ENCODE data around the gene LRRFIP1. TPM values are rescaled to one million over a fixed set of nuclear protein-coding genes. Genes with fewer than 3 reads are reported as not detected.

The LRRFIP1 gene
- total and polyA plus RNA-seq, 8 donors = 18.4 to 55.0 (median 31.7) TPM

GRCh38 chr2:237697586-237698357 is 70.4 kb downstream of the LRRFIP1 start:
- peaks cover 18 to 75% (median 35%) of the 10 kb centered on the region in 3 donors for H3K4me1 ChIP-seq
- no peaks in the 10 kb centered on the region for H3K9me3 ChIP-seq
- ATAC-seq (no peak), DNase-seq (no peak), FAIRE-seq (no peak)
- TF ChIP-seq CTCF (IDR thresholded peaks at IDR 0.05) = no peak
- H3K27ac ChIP-seq = peak overlapping the region in 2 of 4 donors; percentile 0 to 18
- intact Hi-C loops (cut with DNase I) = no loop called here
- H3K36me3 ChIP-seq = no peaks in the 10 kb centered on the region
- 58 to 59% methylated on average over 13 of the region's 13 CpGs for WGBS, 2 donors
- no peak overlapping the region for H3K4me3 ChIP-seq
- no peaks in the 10 kb centered on the region for H3K27me3 ChIP-seq

DNA sequence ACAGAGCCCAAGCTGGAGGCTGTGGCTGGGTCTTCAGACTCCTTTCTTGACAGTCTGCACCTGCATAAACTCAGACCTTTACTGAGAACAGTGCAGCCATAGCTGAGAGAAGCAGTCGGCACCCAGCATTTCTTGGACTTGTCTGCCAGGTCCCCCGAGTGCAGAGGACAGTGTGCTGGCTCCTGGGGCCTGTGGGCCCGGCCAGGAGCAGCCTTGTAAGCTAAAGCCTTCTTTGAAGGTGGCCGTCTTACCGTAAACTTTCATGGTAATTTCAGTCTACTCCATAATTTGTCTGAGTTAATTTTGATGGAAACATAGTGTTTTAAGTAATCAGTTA is 70.9 kb downstream of the LRRFIP1 start:
- no peak for FAIRE-seq
- peak in 1 of 6 donors; percentile 8 for DNase-seq
- Histone ChIP-seq H3K4me3 (no peak overlapping the region), H3K9me3 (no peaks in the 10 kb centered on the region), H3K27ac (peak overlapping the region in 1 of 4 donors; percentile 0), H3K27me3 (no peaks in the 10 kb centered on the region), H3K4me1 (peaks cover 15 to 77% (median 39%) of the 10 kb centered on the region in 3 donors), H3K36me3 (no peaks in the 10 kb centered on the region)
- intact Hi-C loops (cut with DNase I) = no loop called here
- 68 to 77% methylated on average over 5 of the region's 5 CpGs for WGBS, 2 donors
- no peak for TF ChIP-seq CTCF (IDR thresholded peaks at IDR 0.05)
- no peak for ATAC-seq

- 83 to 87% methylated on average over 19 of the region's 19 CpGs for WGBS, 2 donors
- H3K27ac ChIP-seq = peak overlapping the region in 2 of 4 donors; percentile 41 to 50
- no peak for FAIRE-seq
Measured at GRCh38 chr2:237699870-237700511, 72.6 kb downstream of the LRRFIP1 start.

DNA sequence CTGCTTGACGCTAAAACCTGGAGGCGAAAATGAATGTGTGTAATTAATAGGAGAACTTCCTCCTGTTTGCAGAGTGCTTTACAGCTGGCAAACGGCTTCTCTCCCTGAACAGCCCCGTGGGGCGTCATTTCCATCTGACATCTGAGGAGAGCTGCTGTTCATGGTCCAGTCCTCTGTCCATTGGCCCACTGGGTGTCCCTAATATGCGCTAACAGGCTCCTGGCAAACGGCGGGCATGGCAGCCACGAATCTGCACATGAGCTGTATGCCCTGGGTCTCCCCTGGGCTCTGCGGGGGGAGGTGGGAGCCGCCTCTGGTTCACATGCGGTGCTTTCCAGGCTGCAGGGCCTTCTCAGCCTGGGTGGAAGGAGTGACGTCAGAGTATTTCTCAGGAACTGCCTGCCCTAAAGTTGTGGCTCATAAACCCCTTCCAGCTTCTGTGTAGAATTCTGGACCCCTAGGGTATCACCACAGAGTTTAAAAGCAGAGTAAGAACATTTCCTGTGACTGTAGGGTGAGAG is 73.2 kb downstream of the LRRFIP1 start:
- H3K4me1 ChIP-seq = peaks cover 7 to 67% (median 36%) of the 10 kb centered on the region in 3 donors
- H3K27ac ChIP-seq = peak overlapping the region in 2 of 4 donors; percentile 41 to 50
- no peak for TF ChIP-seq CTCF (IDR thresholded peaks at IDR 0.05)
- no peak overlapping the region for H3K4me3 ChIP-seq
- ATAC-seq (peak in 3 of 4 donors; percentile 6 to 33 (median 31)), DNase-seq (no peak), FAIRE-seq (no peak)
- no peaks in the 10 kb centered on the region for H3K9me3 ChIP-seq
- intact Hi-C loops (cut with DNase I) = no loop called here
- H3K36me3 ChIP-seq = no peaks in the 10 kb centered on the region
- no peaks in the 10 kb centered on the region for H3K27me3 ChIP-seq
- 72 to 76% methylated on average over 13 of the region's 13 CpGs for WGBS, 2 donors

More at GRCh38 chr2:237699870-237700511, 72.6 kb downstream of the LRRFIP1 start:
- no peak for ATAC-seq
- Histone ChIP-seq H3K4me3 (no peak overlapping the region), H3K36me3 (no peaks in the 10 kb centered on the region), H3K27me3 (no peaks in the 10 kb centered on the region), H3K9me3 (no peaks in the 10 kb centered on the region), H3K4me1 (peaks cover 7 to 71% (median 39%) of the 10 kb centered on the region in 3 donors)
- TF ChIP-seq CTCF (IDR thresholded peaks at IDR 0.05) = no peak
- intact Hi-C loops (cut with DNase I) = no loop called here
- no peak for DNase-seq

Data from pancreas (tissue), 10 donors.